GM23338 (cell line): ENCODE measurements around the gene ADPRH. TPM values are rescaled to one million over a fixed set of nuclear protein-coding genes. Genes with fewer than 3 reads are reported as not detected.

Experiments used
- ATAC-seq: fragments of 200-7000 bp; cut with Tn5 transposase; 3 replicates; pipeline ENCODE4 v1.9.1; 2020
- DNase-seq: peaks from one replicate; pipeline ENCODE4 v3.0.0-alpha.2; 2015; ENCODE audit warnings: low spot score
- H2AFZ ChIP-seq: fragments of 200-600 bp; sonication (generic); 2 replicates; pipeline ENCODE4 v1.8.0; 2016; ENCODE audit warnings: antibody characterized with exemption, mild to moderate bottlenecking, moderate library complexity
- H3F3A ChIP-seq: fragments of 200-600 bp; sonication (generic); replicated peaks from 2 replicates; pipeline ENCODE4 v1.8.0; 2017; ENCODE audit warnings: antibody characterized with exemption, mixed run types, low read depth
- H3K27ac ChIP-seq: fragments of 200-600 bp; sonication (generic); 2 replicates; pipeline ENCODE4 v1.6.1; 2016; ENCODE audit warnings: low read depth
- H3K27me3 ChIP-seq: fragments of 200-600 bp; sonication (generic); 2 replicates; pipeline ENCODE4 v1.8.0; 2016; ENCODE audit warnings: mild to moderate bottlenecking, mixed run types, moderate library complexity; ENCODE audit not compliant: insufficient read depth
- H3K36me3 ChIP-seq: fragments of 200-600 bp; sonication (generic); 2 replicates; pipeline ENCODE4 v1.8.0; 2016; ENCODE audit warnings: mild to moderate bottlenecking; ENCODE audit not compliant: insufficient read depth
- H3K4me1 ChIP-seq: fragments of 200-600 bp; sonication (generic); 2 replicates; pipeline ENCODE4 v1.8.0; 2016; ENCODE audit warnings: mild to moderate bottlenecking, moderate library complexity; ENCODE audit not compliant: insufficient read depth
- H3K4me2 ChIP-seq: fragments of 200-600 bp; sonication (generic); 2 replicates; pipeline ENCODE4 v1.7.1; 2017; ENCODE audit warnings: mixed run types
- H3K4me3 ChIP-seq: fragments of 200-600 bp; sonication (generic); 2 replicates; pipeline ENCODE4 v1.6.1; 2016; ENCODE audit warnings: mixed run types
- H3K79me2 ChIP-seq: fragments of 200-600 bp; sonication (generic); replicated peaks from 2 replicates; pipeline ENCODE4 v1.8.0; 2017; ENCODE audit warnings: mild to moderate bottlenecking; ENCODE audit not compliant: insufficient read depth
- H3K9me2 ChIP-seq: fragments of 200-600 bp; sonication (generic); 2 replicates; pipeline ENCODE4 v1.8.0; 2017; ENCODE audit not compliant: insufficient read depth
- H4K20me1 ChIP-seq: fragments of 200-600 bp; sonication (generic); replicated peaks from 2 replicates; pipeline ENCODE4 v1.8.0; 2017; ENCODE audit warnings: mild to moderate bottlenecking; ENCODE audit not compliant: insufficient read depth
- H3K27ac Mint-ChIP-seq: 2 replicates; pipeline ENCODE4 v1.8.0; 2020; ENCODE audit warnings: inconsistent platforms, mild to moderate bottlenecking, moderate library complexity, mixed read lengths
- H3K27me3 Mint-ChIP-seq: 3 replicates; pipeline ENCODE4 v1.8.0; 2022; ENCODE audit warnings: low read depth, mild to moderate bottlenecking, moderate library complexity, mixed read lengths, inconsistent platforms; ENCODE audit not compliant: insufficient read depth, poor library complexity
- H3K36me3 Mint-ChIP-seq: 3 replicates; pipeline ENCODE4 v1.8.0; 2021; ENCODE audit warnings: low read depth, mild to moderate bottlenecking, inconsistent platforms, moderate library complexity, mixed read lengths
- H3K4me1 Mint-ChIP-seq: 3 replicates; pipeline ENCODE4 v1.8.0; 2020; ENCODE audit warnings: mild to moderate bottlenecking, inconsistent platforms, mixed read lengths
- H3K4me3 Mint-ChIP-seq: 3 replicates; pipeline ENCODE4 v1.8.0; 2021; ENCODE audit warnings: moderate library complexity, mild to moderate bottlenecking, inconsistent platforms, mixed read lengths
- H3K9me3 Mint-ChIP-seq: 3 replicates; pipeline ENCODE4 v1.8.0; 2020; ENCODE audit warnings: moderate library complexity, mild to moderate bottlenecking, inconsistent platforms, mixed read lengths
- EZH2 ChIP-seq: fragments of 200-600 bp; sonication (generic); IDR thresholded peaks from one replicate; pipeline ENCODE4 v1.8.0; 2017; ENCODE audit warnings: antibody characterized with exemption, mild to moderate bottlenecking, low read depth; ENCODE audit not compliant: unreplicated experiment
- EZH2phosphoT487 ChIP-seq: fragments of 200-600 bp; sonication (generic); IDR thresholded peaks from one replicate; pipeline ENCODE4 v1.8.1; 2018; ENCODE audit warnings: antibody characterized with exemption; ENCODE audit not compliant: unreplicated experiment
- JUNB ChIP-seq: IDR thresholded peaks from one replicate; pipeline ENCODE4 v1.6.1; 2016; ENCODE audit warnings: antibody characterized with exemption; ENCODE audit not compliant: unreplicated experiment
- NANOG ChIP-seq: IDR thresholded peaks from 2 replicates; pipeline ENCODE4 v1.6.1; 2016; ENCODE audit warnings: antibody characterized with exemption, borderline replicate concordance
- POLR2AphosphoS5 ChIP-seq: IDR thresholded peaks from 2 replicates; pipeline ENCODE4 v1.6.1; 2016; ENCODE audit warnings: antibody characterized with exemption, low read depth
- ZNF114 ChIP-seq: fragments of 250-450 bp; sonication (Bioruptor Pico); IDR thresholded peaks from 2 replicates; pipeline ENCODE4 v1.5.0; 2020; ENCODE audit warnings: mild to moderate bottlenecking, moderate library complexity
- polyA plus RNA-seq: library from polyadenylated mRNA; unstranded; fragments of >200 nt; fragmentation: Nextera tagmentation; extraction: Ambion mirVana; gene quantifications from 2 replicates; pipeline ENCODE4 v1.2.1, GENCODE V29; 2016
- total RNA-seq: library from RNA; depleted of rRNA; stranded (reverse); fragments of >200 nt; shearing (Covaris generic); gene quantifications from 2 replicates; pipeline ENCODE4 v1.2.3, GENCODE V29; 2014
- TF ChIP-seq, protein P1 (sequence below), 2 experiments: fragments of 200-600 bp in 1 of 2; sonication (generic) in 1 of 2; conservative IDR thresholded peaks; 2 replicates each; pipeline versions ENCODE4 v1.5.1 to v1.6.1; 2016 to 2017; ENCODE audit warnings: antibody characterized with exemption in 2 of 2, low read depth in 2 of 2, mild to moderate bottlenecking in 2 of 2, moderate library complexity in 1 of 2
- TF ChIP-seq, protein P2 (sequence below): IDR thresholded peaks from 2 replicates; pipeline ENCODE4 v1.6.1; 2016; ENCODE audit warnings: antibody characterized with exemption
- TF ChIP-seq, protein P3 (sequence below): fragments of 250-450 bp; sonication (Bioruptor Pico); IDR thresholded peaks from 2 replicates; pipeline ENCODE4 v1.5.0; 2020; ENCODE audit warnings: mild to moderate bottlenecking, moderate library complexity
- TF ChIP-seq, protein P4 (sequence below): IDR thresholded peaks from one replicate; pipeline ENCODE4 v1.6.1; 2018; ENCODE audit warnings: antibody characterized with exemption; ENCODE audit not compliant: unreplicated experiment

The ADPRH gene
- total and polyA plus RNA-seq, 2 experiments from 2014 or later = 1.2 to 3.4 TPM

DNA sequence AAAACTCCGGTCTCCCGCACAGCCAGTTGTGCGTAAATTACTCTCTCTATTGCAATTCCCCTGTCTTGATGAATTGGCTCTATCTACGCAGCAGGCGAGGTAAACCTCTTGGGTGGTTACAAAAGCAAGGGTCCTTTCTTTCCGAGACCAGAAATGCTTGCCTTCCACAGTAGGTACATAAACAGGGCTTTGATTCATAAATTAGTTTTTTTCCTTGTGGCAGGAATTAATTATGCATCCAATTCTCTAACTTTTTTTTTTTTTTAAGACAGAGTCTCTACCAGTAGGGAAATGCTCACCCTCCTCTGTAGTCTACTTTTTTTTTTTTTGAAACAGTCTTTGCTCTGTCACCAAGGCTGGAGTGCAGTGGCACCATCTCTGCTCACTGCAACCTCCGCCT lies 36.1 kb upstream of the ADPRH start:
- H3K4me3 ChIP-seq = no peak overlapping the region
- H3K4me1 ChIP-seq = no peaks in the 10 kb centered on the region
- TF ChIP-seq, protein P1, sequence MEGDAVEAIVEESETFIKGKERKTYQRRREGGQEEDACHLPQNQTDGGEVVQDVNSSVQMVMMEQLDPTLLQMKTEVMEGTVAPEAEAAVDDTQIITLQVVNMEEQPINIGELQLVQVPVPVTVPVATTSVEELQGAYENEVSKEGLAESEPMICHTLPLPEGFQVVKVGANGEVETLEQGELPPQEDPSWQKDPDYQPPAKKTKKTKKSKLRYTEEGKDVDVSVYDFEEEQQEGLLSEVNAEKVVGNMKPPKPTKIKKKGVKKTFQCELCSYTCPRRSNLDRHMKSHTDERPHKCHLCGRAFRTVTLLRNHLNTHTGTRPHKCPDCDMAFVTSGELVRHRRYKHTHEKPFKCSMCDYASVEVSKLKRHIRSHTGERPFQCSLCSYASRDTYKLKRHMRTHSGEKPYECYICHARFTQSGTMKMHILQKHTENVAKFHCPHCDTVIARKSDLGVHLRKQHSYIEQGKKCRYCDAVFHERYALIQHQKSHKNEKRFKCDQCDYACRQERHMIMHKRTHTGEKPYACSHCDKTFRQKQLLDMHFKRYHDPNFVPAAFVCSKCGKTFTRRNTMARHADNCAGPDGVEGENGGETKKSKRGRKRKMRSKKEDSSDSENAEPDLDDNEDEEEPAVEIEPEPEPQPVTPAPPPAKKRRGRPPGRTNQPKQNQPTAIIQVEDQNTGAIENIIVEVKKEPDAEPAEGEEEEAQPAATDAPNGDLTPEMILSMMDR (conservative IDR thresholded peaks at IDR 0.05; ENCODE audit: low read depth in 2 of 2) = no peak
- Mint-ChIP-seq H3K27me3 (peaks cover 4% of the 10 kb centered on the region), H3K9me3 (no peaks in the 10 kb centered on the region), H3K36me3 (no peaks in the 10 kb centered on the region), H3K27ac (no peak overlapping the region), H3K4me3 (no peak overlapping the region), H3K4me1 (no peaks in the 10 kb centered on the region)
- no peaks in the 10 kb centered on the region for H3F3A ChIP-seq
- no peaks in the 10 kb centered on the region for H3K79me2 ChIP-seq
- no peak for DNase-seq
- no peak overlapping the region for H3K27ac ChIP-seq
- H3K4me2 ChIP-seq = no peak overlapping the region
- H3K36me3 ChIP-seq = no peaks in the 10 kb centered on the region
- no peaks in the 10 kb centered on the region for H4K20me1 ChIP-seq
- H3K27me3 ChIP-seq = no peaks in the 10 kb centered on the region
- no peak for ATAC-seq
- no peak overlapping the region; the same call in 1 of the 2 replicates for H2AFZ ChIP-seq
- H3K9me2 ChIP-seq = no peaks in the 10 kb centered on the region

DNA sequence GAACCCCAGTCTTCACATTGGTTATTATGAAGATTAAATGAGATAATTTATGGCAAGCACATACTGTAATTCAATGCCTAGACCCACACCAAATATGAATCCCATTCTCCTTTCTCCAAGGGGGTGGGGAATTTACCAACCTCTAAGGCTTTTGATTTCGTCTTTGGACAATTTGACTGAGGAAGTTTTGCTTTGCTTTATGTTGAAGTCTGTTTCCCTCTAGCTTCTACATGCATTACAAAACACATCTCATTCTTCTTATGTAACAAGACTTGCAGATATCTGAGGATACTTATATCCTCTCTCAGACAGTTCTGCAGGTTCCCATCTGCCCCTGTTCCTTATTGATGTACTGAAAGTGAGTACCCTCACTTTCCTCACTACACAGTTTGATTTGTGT lies 32.1 kb upstream of the ADPRH start:
- no peak overlapping the region for H3K27ac Mint-ChIP-seq
- H3K27me3 Mint-ChIP-seq = peaks cover 4% of the 10 kb centered on the region
- no peaks in the 10 kb centered on the region for H4K20me1 ChIP-seq
- DNase-seq = no peak
- H2AFZ ChIP-seq = peak overlapping the region; percentile 59
- no peak for ATAC-seq
- no peak overlapping the region for H3K27ac ChIP-seq
- H3K9me3 Mint-ChIP-seq = no peaks in the 10 kb centered on the region
- H3F3A ChIP-seq = no peaks in the 10 kb centered on the region
- no peak overlapping the region for H3K4me3 Mint-ChIP-seq
- no peaks in the 10 kb centered on the region for H3K36me3 Mint-ChIP-seq
- no peaks in the 10 kb centered on the region for H3K79me2 ChIP-seq
- no peak overlapping the region for H3K4me3 ChIP-seq
- TF ChIP-seq EZH2phosphoT487 (no peak), NANOG (no peak), POLR2AphosphoS5 (no peak), JUNB (no peak), EZH2 (no peak), ZNF114 (no peak)
- TF ChIP-seq, protein P2, sequence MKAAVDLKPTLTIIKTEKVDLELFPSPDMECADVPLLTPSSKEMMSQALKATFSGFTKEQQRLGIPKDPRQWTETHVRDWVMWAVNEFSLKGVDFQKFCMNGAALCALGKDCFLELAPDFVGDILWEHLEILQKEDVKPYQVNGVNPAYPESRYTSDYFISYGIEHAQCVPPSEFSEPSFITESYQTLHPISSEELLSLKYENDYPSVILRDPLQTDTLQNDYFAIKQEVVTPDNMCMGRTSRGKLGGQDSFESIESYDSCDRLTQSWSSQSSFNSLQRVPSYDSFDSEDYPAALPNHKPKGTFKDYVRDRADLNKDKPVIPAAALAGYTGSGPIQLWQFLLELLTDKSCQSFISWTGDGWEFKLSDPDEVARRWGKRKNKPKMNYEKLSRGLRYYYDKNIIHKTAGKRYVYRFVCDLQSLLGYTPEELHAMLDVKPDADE = no peak
- TF ChIP-seq, protein P3, sequence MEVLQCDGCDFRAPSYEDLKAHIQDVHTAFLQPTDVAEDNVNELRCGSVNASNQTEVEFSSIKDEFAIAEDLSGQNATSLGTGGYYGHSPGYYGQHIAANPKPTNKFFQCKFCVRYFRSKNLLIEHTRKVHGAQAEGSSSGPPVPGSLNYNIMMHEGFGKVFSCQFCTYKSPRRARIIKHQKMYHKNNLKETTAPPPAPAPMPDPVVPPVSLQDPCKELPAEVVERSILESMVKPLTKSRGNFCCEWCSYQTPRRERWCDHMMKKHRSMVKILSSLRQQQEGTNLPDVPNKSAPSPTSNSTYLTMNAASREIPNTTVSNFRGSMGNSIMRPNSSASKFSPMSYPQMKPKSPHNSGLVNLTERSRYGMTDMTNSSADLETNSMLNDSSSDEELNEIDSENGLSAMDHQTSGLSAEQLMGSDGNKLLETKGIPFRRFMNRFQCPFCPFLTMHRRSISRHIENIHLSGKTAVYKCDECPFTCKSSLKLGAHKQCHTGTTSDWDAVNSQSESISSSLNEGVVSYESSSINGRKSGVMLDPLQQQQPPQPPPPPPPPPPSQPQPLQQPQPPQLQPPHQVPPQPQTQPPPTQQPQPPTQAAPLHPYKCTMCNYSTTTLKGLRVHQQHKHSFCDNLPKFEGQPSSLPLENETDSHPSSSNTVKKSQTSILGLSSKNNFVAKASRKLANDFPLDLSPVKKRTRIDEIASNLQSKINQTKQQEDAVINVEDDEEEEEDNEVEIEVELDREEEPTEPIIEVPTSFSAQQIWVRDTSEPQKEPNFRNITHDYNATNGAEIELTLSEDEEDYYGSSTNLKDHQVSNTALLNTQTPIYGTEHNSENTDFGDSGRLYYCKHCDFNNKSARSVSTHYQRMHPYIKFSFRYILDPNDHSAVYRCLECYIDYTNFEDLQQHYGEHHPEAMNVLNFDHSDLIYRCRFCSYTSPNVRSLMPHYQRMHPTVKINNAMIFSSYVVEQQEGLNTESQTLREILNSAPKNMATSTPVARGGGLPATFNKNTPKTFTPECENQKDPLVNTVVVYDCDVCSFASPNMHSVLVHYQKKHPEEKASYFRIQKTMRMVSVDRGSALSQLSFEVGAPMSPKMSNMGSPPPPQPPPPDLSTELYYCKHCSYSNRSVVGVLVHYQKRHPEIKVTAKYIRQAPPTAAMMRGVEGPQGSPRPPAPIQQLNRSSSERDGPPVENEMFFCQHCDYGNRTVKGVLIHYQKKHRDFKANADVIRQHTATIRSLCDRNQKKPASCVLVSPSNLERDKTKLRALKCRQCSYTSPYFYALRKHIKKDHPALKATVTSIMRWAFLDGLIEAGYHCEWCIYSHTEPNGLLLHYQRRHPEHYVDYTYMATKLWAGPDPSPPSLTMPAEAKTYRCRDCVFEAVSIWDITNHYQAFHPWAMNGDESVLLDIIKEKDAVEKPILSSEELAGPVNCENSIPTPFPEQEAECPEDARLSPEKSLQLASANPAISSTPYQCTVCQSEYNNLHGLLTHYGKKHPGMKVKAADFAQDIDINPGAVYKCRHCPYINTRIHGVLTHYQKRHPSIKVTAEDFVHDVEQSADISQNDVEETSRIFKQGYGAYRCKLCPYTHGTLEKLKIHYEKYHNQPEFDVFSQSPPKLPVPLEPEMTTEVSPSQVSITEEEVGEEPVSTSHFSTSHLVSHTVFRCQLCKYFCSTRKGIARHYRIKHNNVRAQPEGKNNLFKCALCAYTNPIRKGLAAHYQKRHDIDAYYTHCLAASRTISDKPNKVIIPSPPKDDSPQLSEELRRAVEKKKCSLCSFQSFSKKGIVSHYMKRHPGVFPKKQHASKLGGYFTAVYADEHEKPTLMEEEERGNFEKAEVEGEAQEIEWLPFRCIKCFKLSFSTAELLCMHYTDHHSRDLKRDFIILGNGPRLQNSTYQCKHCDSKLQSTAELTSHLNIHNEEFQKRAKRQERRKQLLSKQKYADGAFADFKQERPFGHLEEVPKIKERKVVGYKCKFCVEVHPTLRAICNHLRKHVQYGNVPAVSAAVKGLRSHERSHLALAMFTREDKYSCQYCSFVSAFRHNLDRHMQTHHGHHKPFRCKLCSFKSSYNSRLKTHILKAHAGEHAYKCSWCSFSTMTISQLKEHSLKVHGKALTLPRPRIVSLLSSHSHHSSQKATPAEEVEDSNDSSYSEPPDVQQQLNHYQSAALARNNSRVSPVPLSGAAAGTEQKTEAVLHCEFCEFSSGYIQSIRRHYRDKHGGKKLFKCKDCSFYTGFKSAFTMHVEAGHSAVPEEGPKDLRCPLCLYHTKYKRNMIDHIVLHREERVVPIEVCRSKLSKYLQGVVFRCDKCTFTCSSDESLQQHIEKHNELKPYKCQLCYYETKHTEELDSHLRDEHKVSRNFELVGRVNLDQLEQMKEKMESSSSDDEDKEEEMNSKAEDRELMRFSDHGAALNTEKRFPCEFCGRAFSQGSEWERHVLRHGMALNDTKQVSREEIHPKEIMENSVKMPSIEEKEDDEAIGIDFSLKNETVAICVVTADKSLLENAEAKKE = no peak
- TF ChIP-seq, protein P4, sequence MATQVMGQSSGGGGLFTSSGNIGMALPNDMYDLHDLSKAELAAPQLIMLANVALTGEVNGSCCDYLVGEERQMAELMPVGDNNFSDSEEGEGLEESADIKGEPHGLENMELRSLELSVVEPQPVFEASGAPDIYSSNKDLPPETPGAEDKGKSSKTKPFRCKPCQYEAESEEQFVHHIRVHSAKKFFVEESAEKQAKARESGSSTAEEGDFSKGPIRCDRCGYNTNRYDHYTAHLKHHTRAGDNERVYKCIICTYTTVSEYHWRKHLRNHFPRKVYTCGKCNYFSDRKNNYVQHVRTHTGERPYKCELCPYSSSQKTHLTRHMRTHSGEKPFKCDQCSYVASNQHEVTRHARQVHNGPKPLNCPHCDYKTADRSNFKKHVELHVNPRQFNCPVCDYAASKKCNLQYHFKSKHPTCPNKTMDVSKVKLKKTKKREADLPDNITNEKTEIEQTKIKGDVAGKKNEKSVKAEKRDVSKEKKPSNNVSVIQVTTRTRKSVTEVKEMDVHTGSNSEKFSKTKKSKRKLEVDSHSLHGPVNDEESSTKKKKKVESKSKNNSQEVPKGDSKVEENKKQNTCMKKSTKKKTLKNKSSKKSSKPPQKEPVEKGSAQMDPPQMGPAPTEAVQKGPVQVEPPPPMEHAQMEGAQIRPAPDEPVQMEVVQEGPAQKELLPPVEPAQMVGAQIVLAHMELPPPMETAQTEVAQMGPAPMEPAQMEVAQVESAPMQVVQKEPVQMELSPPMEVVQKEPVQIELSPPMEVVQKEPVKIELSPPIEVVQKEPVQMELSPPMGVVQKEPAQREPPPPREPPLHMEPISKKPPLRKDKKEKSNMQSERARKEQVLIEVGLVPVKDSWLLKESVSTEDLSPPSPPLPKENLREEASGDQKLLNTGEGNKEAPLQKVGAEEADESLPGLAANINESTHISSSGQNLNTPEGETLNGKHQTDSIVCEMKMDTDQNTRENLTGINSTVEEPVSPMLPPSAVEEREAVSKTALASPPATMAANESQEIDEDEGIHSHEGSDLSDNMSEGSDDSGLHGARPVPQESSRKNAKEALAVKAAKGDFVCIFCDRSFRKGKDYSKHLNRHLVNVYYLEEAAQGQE = no peak
- H3K27me3 ChIP-seq = no peaks in the 10 kb centered on the region
- H3K4me1 ChIP-seq = peaks cover 2% of the 10 kb centered on the region; the same call in 1 of the 2 replicates
- H3K4me2 ChIP-seq = no peak overlapping the region
- H3K36me3 ChIP-seq = no peaks in the 10 kb centered on the region
- no peaks in the 10 kb centered on the region for H3K9me2 ChIP-seq
- peaks cover 2% of the 10 kb centered on the region; the same call in 2 of the 3 replicates for H3K4me1 Mint-ChIP-seq
